T1000 (cell line): Measurements from ENCODE around the gene SNX24.
A peak's percentile ranks its signal among the peaks of the same experiment; 100 is the strongest.
"Not testable (repeated sequence)": the region's sequence is repeated elsewhere in the genome, so short reads cannot be mapped to it uniquely, and the experiment has no call there.

ENCODE experiments used
- DNase-seq: peaks from one replicate; lab custom pipeline; 2025; ENCODE audit warnings: mixed read lengths; lab: John Stamatoyannopoulos, UW

Gene SNX24

GRCh38 chr5:122967625-122968024, 122.2 kb downstream of the SNX24 start:
- no peak for DNase-seq

GRCh38 chr5:122968056-122968455, 122.6 kb downstream of the SNX24 start:
- not testable (repeated sequence) for DNase-seq

GRCh38 chr5:122971333-122971732, 125.9 kb downstream of the SNX24 start:
- DNase-seq = no peak

GRCh38 chr5:122972877-122973276, 127.5 kb downstream of the SNX24 start:
- DNase-seq = peak; percentile 7

- not testable (repeated sequence) for DNase-seq
Measured at GRCh38 chr5:122973759-122974158, 128.3 kb downstream of the SNX24 start.

- not testable (repeated sequence) for DNase-seq
Measured at GRCh38 chr5:122974251-122974650, 128.8 kb downstream of the SNX24 start.

GRCh38 chr5:122977319-122977718, 131.9 kb downstream of the SNX24 start:
- no peak for DNase-seq

- no peak for DNase-seq
Measured at GRCh38 chr5:122978068-122978467, 132.7 kb downstream of the SNX24 start.

GRCh38 chr5:122978644-122979297, 133.4 kb downstream of the SNX24 start:
- no peak for DNase-seq

GRCh38 chr5:122981846-122982245, 136.4 kb downstream of the SNX24 start:
- no peak for DNase-seq

- no peak for DNase-seq
Measured at GRCh38 chr5:122982376-122982775, 137.0 kb downstream of the SNX24 start.

- no peak for DNase-seq
Measured at GRCh38 chr5:122984425-122984824, 139.0 kb downstream of the SNX24 start.

- no peak for DNase-seq
Measured at GRCh38 chr5:122985006-122985700, 139.7 kb downstream of the SNX24 start.

- no peak for DNase-seq
Measured at GRCh38 chr5:122985954-122986721, 140.7 kb downstream of the SNX24 start.

- no peak for DNase-seq
Measured at GRCh38 chr5:122996091-122996490, 150.7 kb downstream of the SNX24 start.

GRCh38 chr5:122997294-122997693, 151.9 kb downstream of the SNX24 start:
- no peak for DNase-seq

GRCh38 chr5:122999947-123000563, 154.6 kb downstream of the SNX24 start:
- DNase-seq = no peak

GRCh38 chr5:123000731-123001130, 155.3 kb downstream of the SNX24 start:
- no peak for DNase-seq

GRCh38 chr5:123001808-123002207, 156.4 kb downstream of the SNX24 start:
- no peak for DNase-seq

- no peak for DNase-seq
Measured at GRCh38 chr5:123007182-123007581, 161.8 kb downstream of the SNX24 start.

GRCh38 chr5:123007754-123008153, 162.3 kb downstream of the SNX24 start:
- DNase-seq = no peak

GRCh38 chr5:123012321-123012720, 166.9 kb downstream of the SNX24 start:
- DNase-seq = no peak
